ENCODE measurements around the gene NFU1. TPM values are rescaled to one million over a fixed set of nuclear protein-coding genes. Genes with fewer than 3 reads are reported as not detected.

Gene NFU1
- total and polyA plus RNA-seq, 9 of the 15 experiments (the other 6 are each of a cell fraction or from before 2014, with no cell fraction given), result 33.3 to 61.8 (median 53.7) TPM

DNA sequence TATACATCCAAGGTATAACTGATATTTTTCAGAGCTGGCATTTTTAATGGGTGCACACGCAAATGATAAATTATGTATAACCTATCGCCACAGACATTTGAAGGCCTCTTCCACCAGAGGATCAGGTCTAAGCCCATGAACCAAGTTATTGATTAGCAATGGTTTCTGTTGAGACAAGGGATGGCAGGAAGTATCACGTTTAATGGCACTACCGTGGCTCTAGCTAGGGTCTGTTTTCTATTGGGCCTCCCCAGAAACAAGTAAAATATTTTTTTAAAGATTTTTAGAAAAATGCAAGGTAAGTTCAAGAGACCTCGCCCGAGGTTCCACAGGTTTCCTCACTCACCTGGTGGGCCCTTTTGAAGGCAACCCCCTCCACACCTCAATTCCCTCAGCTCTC is 50.9 kb downstream of the NFU1 start:
- Histone ChIP-seq H3K4me2 (ENCODE audit: insufficient read depth, low read length) (peak overlapping the region; percentile 98), H3K9me1 (ENCODE audit: control insufficient read depth, insufficient read depth, low read length) (no peaks in the 10 kb centered on the region), H3K4me1 (replicated peaks in 1 of 2; ENCODE audit: control insufficient read depth in 2 of 2, insufficient read depth in 2 of 2, low read length in 2 of 2) (peaks cover 13 to 27% of the 10 kb centered on the region in 2 experiments), H3K27me3 (ENCODE audit: control insufficient read depth in 2 of 2, insufficient read depth in 2 of 2, low read length in 2 of 2) (no peaks in the 10 kb centered on the region), H3K27ac (ENCODE audit: extremely low read depth, low read depth, low read length) (peak overlapping the region; percentile 81), H2AFZ (ENCODE audit: low read depth, low read length) (peak overlapping the region; percentile 33; the same call in 1 of the 2 replicates), H4K20me1 (replicated peaks; ENCODE audit: control insufficient read depth, insufficient read depth, low read length) (no peaks in the 10 kb centered on the region), H3K9ac (ENCODE audit: insufficient read depth in 1 of 2, low read depth in 2 of 2, low read length in 2 of 2) (peak overlapping the region; percentile 97 to 99), H3K9me3 (replicated peaks; ENCODE audit: control insufficient read depth, insufficient read depth, low read depth, low read length) (no peaks in the 10 kb centered on the region), H3K36me3 (ENCODE audit: control insufficient read depth, insufficient read depth, low read length) (peaks cover 5% of the 10 kb centered on the region; the same call in 2 of the 3 replicates), H3K79me2 (ENCODE audit: control insufficient read depth, insufficient read depth, low read length) (peaks cover 68% of the 10 kb centered on the region), H3K4me3 (peak overlapping the region; percentile 94)
- CTCF ChIA-PET (ENCODE audit: low intra/inter-chr PET ratio), result no interaction called here
- FAIRE-seq (no peak), DNase-seq (ENCODE audit: extremely low read depth in 1 of 4, low spot score in 3 of 4) (no peak), ATAC-seq (peak; percentile 3; the same call in 2 of the 3 replicates)
- POLR2A ChIA-PET, result interaction anchor here (0.8 to 3.3 kb wide), 6 partner anchors 10 to 738 kb away, joined by 3 to 17 read pairs (median 3); partner anchors contain the start of gene NFU1
- in situ Hi-C loops (cut with MboI), result no loop called here
- BruUV-seq (replicated peaks), result TSS peak; percentile 62
- intact Hi-C loops (cut with micrococcal nuclease), result loop anchor here (2.0 kb wide), 1 partner anchor 50 kb away; the partner anchor contains the start of gene NFU1
- 0% methylated on average over 6 of the region's 6 CpGs for WGBS (ENCODE audit: insufficient coverage, low coverage, missing lambda C conversion rate)
- TF ChIP-seq MAFF (IDR thresholded peaks at IDR 0.05; ENCODE audit: low read length) (no peak), ZNF445 (CRISPR knock-in tag; IDR thresholded peaks at IDR 0.05; ENCODE audit: low read depth) (no peak), PCBP1 (IDR thresholded peaks at IDR 0.05; ENCODE audit: low read depth, low read length, poor library complexity, severe bottlenecking) (no peak), HNRNPLL (IDR thresholded peaks at IDR 0.05; ENCODE audit: low read depth, low read length, poor library complexity, severe bottlenecking) (no peak), ZBTB9 (CRISPR knock-in tag; IDR thresholded peaks at IDR 0.05) (no peak), ZBED1 (IDR thresholded peaks at IDR 0.05) (no peak), BACH1 (tag; IDR thresholded peaks at IDR 0.05) (no peak), AFF4 (CRISPR knock-in tag; IDR thresholded peaks at IDR 0.05) (0 out of 2 replicates have a peak, but pooled peaks have one; percentile 3), IFI16 (CRISPR knock-in tag; IDR thresholded peaks at IDR 0.05) (no peak)
- TF ChIP-seq, protein P1, sequence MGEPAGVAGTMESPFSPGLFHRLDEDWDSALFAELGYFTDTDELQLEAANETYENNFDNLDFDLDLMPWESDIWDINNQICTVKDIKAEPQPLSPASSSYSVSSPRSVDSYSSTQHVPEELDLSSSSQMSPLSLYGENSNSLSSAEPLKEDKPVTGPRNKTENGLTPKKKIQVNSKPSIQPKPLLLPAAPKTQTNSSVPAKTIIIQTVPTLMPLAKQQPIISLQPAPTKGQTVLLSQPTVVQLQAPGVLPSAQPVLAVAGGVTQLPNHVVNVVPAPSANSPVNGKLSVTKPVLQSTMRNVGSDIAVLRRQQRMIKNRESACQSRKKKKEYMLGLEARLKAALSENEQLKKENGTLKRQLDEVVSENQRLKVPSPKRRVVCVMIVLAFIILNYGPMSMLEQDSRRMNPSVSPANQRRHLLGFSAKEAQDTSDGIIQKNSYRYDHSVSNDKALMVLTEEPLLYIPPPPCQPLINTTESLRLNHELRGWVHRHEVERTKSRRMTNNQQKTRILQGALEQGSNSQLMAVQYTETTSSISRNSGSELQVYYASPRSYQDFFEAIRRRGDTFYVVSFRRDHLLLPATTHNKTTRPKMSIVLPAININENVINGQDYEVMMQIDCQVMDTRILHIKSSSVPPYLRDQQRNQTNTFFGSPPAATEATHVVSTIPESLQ (CRISPR knock-in tag; IDR thresholded peaks at IDR 0.05), result no peak
- TF ChIP-seq, protein P2, sequence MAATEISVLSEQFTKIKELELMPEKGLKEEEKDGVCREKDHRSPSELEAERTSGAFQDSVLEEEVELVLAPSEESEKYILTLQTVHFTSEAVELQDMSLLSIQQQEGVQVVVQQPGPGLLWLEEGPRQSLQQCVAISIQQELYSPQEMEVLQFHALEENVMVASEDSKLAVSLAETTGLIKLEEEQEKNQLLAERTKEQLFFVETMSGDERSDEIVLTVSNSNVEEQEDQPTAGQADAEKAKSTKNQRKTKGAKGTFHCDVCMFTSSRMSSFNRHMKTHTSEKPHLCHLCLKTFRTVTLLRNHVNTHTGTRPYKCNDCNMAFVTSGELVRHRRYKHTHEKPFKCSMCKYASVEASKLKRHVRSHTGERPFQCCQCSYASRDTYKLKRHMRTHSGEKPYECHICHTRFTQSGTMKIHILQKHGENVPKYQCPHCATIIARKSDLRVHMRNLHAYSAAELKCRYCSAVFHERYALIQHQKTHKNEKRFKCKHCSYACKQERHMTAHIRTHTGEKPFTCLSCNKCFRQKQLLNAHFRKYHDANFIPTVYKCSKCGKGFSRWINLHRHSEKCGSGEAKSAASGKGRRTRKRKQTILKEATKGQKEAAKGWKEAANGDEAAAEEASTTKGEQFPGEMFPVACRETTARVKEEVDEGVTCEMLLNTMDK (IDR thresholded peaks at IDR 0.05; ENCODE audit: borderline replicate concordance, insufficient read depth, low read depth, low read length, poor library complexity, severe bottlenecking), result no peak

All from K562 (cell line).